Measurements from ENCODE around the gene TEX44.

The TEX44 gene

GRCh38 chr2:231597014-231597611, 4.4 kb downstream of the TEX44 start:
- H3K9ac ChIP-seq (ENCODE audit: low read length), result no peak overlapping the region
- no peak for DNase-seq (ENCODE audit: low read depth)
- H3K27me3 ChIP-seq (replicated peaks; ENCODE audit: control insufficient read depth, insufficient read depth, low read length), result no peaks in the 10 kb centered on the region
- peaks cover 15% of the 10 kb centered on the region for H3K4me1 ChIP-seq (ENCODE audit: control insufficient read depth, insufficient read depth, low read length)
- no peaks in the 10 kb centered on the region for H3K36me3 ChIP-seq (ENCODE audit: control insufficient read depth, insufficient read depth, low read length, severe bottlenecking)
- H3K9me3 ChIP-seq (ENCODE audit: control insufficient read depth, low read length), result no peaks in the 10 kb centered on the region
- H3K4me3 ChIP-seq (ENCODE audit: low read length), result no peak overlapping the region

GRCh38 chr2:231597627-231598026, 5.0 kb downstream of the TEX44 start:
- Histone ChIP-seq H3K9ac (ENCODE audit: low read length) (no peak overlapping the region), H3K36me3 (ENCODE audit: control insufficient read depth, insufficient read depth, low read length, severe bottlenecking) (no peaks in the 10 kb centered on the region), H3K27me3 (replicated peaks; ENCODE audit: control insufficient read depth, insufficient read depth, low read length) (no peaks in the 10 kb centered on the region), H3K4me1 (ENCODE audit: control insufficient read depth, insufficient read depth, low read length) (peaks cover 15% of the 10 kb centered on the region), H3K4me3 (ENCODE audit: low read length) (no peak overlapping the region), H3K9me3 (ENCODE audit: control insufficient read depth, low read length) (no peaks in the 10 kb centered on the region)
- no peak for DNase-seq (ENCODE audit: low read depth)

GRCh38 chr2:231600619-231601355, 8.1 kb downstream of the TEX44 start:
- peaks cover 29% of the 10 kb centered on the region for H3K4me1 ChIP-seq (ENCODE audit: control insufficient read depth, insufficient read depth, low read length)
- H3K36me3 ChIP-seq (ENCODE audit: control insufficient read depth, insufficient read depth, low read length, severe bottlenecking), result no peaks in the 10 kb centered on the region
- DNase-seq (ENCODE audit: low read depth), result no peak
- H3K9ac ChIP-seq (ENCODE audit: low read length), result no peak overlapping the region
- H3K27me3 ChIP-seq (replicated peaks; ENCODE audit: control insufficient read depth, insufficient read depth, low read length), result no peaks in the 10 kb centered on the region
- H3K9me3 ChIP-seq (ENCODE audit: control insufficient read depth, low read length), result no peaks in the 10 kb centered on the region
- no peak overlapping the region for H3K4me3 ChIP-seq (ENCODE audit: low read length)

- Histone ChIP-seq H3K4me3 (ENCODE audit: low read length) (no peak overlapping the region), H3K9ac (ENCODE audit: low read length) (peak overlapping the region; percentile 9), H3K27me3 (replicated peaks; ENCODE audit: control insufficient read depth, insufficient read depth, low read length) (no peaks in the 10 kb centered on the region), H3K9me3 (ENCODE audit: control insufficient read depth, low read length) (no peaks in the 10 kb centered on the region), H3K36me3 (ENCODE audit: control insufficient read depth, insufficient read depth, low read length, severe bottlenecking) (no peaks in the 10 kb centered on the region), H3K4me1 (ENCODE audit: control insufficient read depth, insufficient read depth, low read length) (peaks cover 29% of the 10 kb centered on the region)
- DNase-seq (ENCODE audit: low read depth), result peak; percentile 94
Observed at GRCh38 chr2:231601356-231602229, 8.9 kb downstream of the TEX44 start.

- Histone ChIP-seq H3K4me3 (ENCODE audit: low read length) (no peak overlapping the region), H3K36me3 (ENCODE audit: control insufficient read depth, insufficient read depth, low read length, severe bottlenecking) (no peaks in the 10 kb centered on the region), H3K9ac (ENCODE audit: low read length) (peak overlapping the region; percentile 93), H3K9me3 (ENCODE audit: control insufficient read depth, low read length) (no peaks in the 10 kb centered on the region), H3K27me3 (replicated peaks; ENCODE audit: control insufficient read depth, insufficient read depth, low read length) (no peaks in the 10 kb centered on the region), H3K4me1 (ENCODE audit: control insufficient read depth, insufficient read depth, low read length) (peaks cover 19% of the 10 kb centered on the region)
- DNase-seq (ENCODE audit: low read depth), result no peak
Observed at GRCh38 chr2:231602859-231603467, 10.3 kb downstream of the TEX44 start.

- H3K9me3 ChIP-seq (ENCODE audit: control insufficient read depth, low read length), result no peaks in the 10 kb centered on the region
- H3K36me3 ChIP-seq (ENCODE audit: control insufficient read depth, insufficient read depth, low read length, severe bottlenecking), result no peaks in the 10 kb centered on the region
- H3K4me3 ChIP-seq (ENCODE audit: low read length), result peak overlapping the region; percentile 80
- peak overlapping the region; percentile 93 for H3K9ac ChIP-seq (ENCODE audit: low read length)
- H3K4me1 ChIP-seq (ENCODE audit: control insufficient read depth, insufficient read depth, low read length), result peaks cover 19% of the 10 kb centered on the region
- no peaks in the 10 kb centered on the region for H3K27me3 ChIP-seq (replicated peaks; ENCODE audit: control insufficient read depth, insufficient read depth, low read length)
- DNase-seq (ENCODE audit: low read depth), result no peak
Observed at GRCh38 chr2:231604101-231604684, 11.5 kb downstream of the TEX44 start.

GRCh38 chr2:231604685-231605606, 12.3 kb downstream of the TEX44 start:
- no peaks in the 10 kb centered on the region for H3K9me3 ChIP-seq (ENCODE audit: control insufficient read depth, low read length)
- H3K4me3 ChIP-seq (ENCODE audit: low read length), result peak overlapping the region; percentile 80
- no peaks in the 10 kb centered on the region for H3K36me3 ChIP-seq (ENCODE audit: control insufficient read depth, insufficient read depth, low read length, severe bottlenecking)
- peaks cover 19% of the 10 kb centered on the region for H3K4me1 ChIP-seq (ENCODE audit: control insufficient read depth, insufficient read depth, low read length)
- no peaks in the 10 kb centered on the region for H3K27me3 ChIP-seq (replicated peaks; ENCODE audit: control insufficient read depth, insufficient read depth, low read length)
- DNase-seq (ENCODE audit: low read depth), result peak; percentile 100
- peak overlapping the region; percentile 93 for H3K9ac ChIP-seq (ENCODE audit: low read length)

GRCh38 chr2:231605607-231606091, 13.0 kb downstream of the TEX44 start:
- H3K27me3 ChIP-seq (replicated peaks; ENCODE audit: control insufficient read depth, insufficient read depth, low read length), result no peaks in the 10 kb centered on the region
- no peaks in the 10 kb centered on the region for H3K36me3 ChIP-seq (ENCODE audit: control insufficient read depth, insufficient read depth, low read length, severe bottlenecking)
- peaks cover 14% of the 10 kb centered on the region for H3K4me1 ChIP-seq (ENCODE audit: control insufficient read depth, insufficient read depth, low read length)
- no peak overlapping the region for H3K4me3 ChIP-seq (ENCODE audit: low read length)
- peak overlapping the region; percentile 93 for H3K9ac ChIP-seq (ENCODE audit: low read length)
- no peaks in the 10 kb centered on the region for H3K9me3 ChIP-seq (ENCODE audit: control insufficient read depth, low read length)
- DNase-seq (ENCODE audit: low read depth), result no peak

- no peak overlapping the region for H3K4me3 ChIP-seq (ENCODE audit: low read length)
- no peak overlapping the region for H3K9ac ChIP-seq (ENCODE audit: low read length)
- no peak for DNase-seq (ENCODE audit: low read depth)
- H3K27me3 ChIP-seq (replicated peaks; ENCODE audit: control insufficient read depth, insufficient read depth, low read length), result no peaks in the 10 kb centered on the region
- peaks cover 23% of the 10 kb centered on the region for H3K4me1 ChIP-seq (ENCODE audit: control insufficient read depth, insufficient read depth, low read length)
- no peaks in the 10 kb centered on the region for H3K36me3 ChIP-seq (ENCODE audit: control insufficient read depth, insufficient read depth, low read length, severe bottlenecking)
- no peaks in the 10 kb centered on the region for H3K9me3 ChIP-seq (ENCODE audit: control insufficient read depth, low read length)
Observed at GRCh38 chr2:231606941-231607340, 14.3 kb downstream of the TEX44 start.

Measured in adipocyte (in vitro differentiated cells).